NCI-H460 (cell line): Measurements from ENCODE around the gene PEBP1. TPM values are rescaled to one million over a fixed set of nuclear protein-coding genes. Genes with fewer than 3 reads are reported as not detected.

Source experiments
- DNase-seq: peaks from one replicate; pipeline ENCODE4 v3.0.0-alpha.2; 2016; ENCODE audit warnings: low read depth; ENCODE audit errors: extremely low read depth
- polyA plus RNA-seq: library from polyadenylated mRNA; depleted of rRNA; stranded (reverse); fragments of >200 nt; gene quantifications from 2 replicates; pipeline ENCODE4 v1.2.3, GENCODE V29; 2014; cell fraction: nucleus; rRNA removed
- total RNA-seq: library from RNA; depleted of rRNA; stranded (reverse); fragments of >200 nt; shearing (Covaris generic); gene quantifications from 2 replicates; pipeline ENCODE4 v1.2.3, GENCODE V29; 2014; rRNA removed

PEBP1 gene
- 86.0 and 89.5 TPM in 2 replicates for total RNA-seq
- polyA plus RNA-seq = 208 and 262 TPM in 2 replicates

DNA sequence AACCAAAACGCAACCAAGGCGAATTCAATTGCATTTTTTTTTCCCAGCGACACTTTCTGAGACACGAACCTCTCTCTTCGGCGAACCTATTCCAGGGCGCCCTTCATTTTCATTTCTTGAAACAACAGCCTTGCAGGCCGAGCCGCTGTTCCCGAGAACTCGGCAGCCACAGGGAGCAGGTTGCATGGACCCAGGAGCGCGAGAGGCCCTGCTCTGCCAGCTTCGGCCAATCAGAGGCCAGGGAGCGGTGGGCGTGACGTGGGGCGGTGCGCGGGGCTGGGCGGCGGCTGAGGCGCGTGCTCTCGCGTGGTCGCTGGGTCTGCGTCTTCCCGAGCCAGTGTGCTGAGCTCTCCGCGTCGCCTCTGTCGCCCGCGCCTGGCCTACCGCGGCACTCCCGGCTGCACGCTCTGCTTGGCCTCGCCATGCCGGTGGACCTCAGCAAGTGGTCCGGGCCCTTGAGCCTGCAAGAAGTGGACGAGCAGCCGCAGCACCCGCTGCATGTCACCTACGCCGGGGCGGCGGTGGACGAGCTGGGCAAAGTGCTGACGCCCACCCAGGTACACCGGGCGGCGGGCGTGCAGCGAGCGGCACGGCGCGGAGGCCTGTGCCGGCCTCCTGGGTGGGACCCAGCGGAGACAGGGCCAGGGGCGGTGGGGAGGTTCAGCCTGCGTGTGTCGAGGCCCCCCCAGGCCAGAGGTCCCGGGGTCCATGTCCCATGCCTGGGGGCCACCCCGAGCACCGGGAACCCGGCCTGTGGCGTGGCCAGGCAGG lies at the start of gene PEBP1:
PEBP1 (plus strand) TSS at position 337 of the 771 bp plus-strand sequence; CDS start at position 423, 86 bp downstream.
- peak; percentile 91 for DNase-seq

DNA sequence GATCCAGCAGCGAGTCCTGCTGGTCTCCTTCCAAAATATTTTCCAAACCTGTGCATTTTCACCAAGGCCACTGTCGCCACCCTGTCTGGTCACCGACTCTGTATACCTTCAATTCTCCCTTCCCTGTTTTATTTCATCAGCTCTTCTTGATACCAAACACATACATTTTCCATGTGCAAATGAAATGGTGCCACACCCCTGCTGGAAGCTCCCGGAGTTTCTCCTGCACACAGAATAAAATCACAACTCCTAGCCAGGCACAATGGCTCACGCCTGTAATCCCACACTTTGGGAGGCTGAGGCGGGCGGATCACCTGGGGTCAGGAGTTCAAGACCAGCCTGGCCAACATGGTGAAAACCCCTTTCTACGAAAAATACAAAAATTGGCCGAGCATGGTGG lies 46.1 kb upstream of the PEBP1 start:
- DNase-seq = no peak

DNA sequence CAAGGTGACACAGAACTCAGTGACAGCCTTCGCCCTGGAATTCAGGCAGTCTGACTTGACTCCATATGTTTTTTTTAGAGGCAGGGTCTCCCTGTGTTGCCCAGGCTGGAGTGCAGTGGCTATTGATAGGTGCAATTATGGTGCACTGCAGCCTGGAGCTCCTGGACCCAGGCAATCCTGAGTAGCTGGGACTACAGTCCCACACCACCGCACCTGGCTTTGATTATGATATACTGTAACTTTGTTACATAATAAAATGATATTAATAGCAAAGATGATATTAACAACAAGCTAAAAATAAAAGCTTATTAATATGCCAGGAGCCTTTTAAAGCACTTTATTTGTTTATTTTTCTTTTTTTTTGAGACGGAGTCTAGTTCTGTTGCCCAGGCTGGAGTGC lies 41.9 kb upstream of the PEBP1 start:
- no peak for DNase-seq

DNA sequence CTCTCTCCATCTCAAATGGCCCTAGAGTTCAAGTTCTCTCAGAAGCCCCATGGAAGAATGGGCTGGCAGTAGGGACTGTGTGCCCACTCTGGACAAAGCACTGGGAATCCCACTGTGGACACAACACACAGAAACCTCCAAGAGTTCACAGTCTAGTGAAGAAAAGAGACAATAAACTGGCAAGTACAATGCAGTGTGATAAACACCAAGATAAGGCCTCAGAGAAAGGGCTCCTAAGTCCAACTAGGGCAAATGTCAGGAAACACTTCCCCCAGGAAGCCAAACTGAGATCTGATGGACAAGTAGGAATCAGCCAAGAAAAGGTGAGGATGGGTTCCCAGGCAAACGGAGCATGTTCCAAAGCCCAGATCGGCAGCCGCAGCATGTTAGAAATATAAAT lies 37.5 kb upstream of the PEBP1 start:
- no peak for DNase-seq

DNA sequence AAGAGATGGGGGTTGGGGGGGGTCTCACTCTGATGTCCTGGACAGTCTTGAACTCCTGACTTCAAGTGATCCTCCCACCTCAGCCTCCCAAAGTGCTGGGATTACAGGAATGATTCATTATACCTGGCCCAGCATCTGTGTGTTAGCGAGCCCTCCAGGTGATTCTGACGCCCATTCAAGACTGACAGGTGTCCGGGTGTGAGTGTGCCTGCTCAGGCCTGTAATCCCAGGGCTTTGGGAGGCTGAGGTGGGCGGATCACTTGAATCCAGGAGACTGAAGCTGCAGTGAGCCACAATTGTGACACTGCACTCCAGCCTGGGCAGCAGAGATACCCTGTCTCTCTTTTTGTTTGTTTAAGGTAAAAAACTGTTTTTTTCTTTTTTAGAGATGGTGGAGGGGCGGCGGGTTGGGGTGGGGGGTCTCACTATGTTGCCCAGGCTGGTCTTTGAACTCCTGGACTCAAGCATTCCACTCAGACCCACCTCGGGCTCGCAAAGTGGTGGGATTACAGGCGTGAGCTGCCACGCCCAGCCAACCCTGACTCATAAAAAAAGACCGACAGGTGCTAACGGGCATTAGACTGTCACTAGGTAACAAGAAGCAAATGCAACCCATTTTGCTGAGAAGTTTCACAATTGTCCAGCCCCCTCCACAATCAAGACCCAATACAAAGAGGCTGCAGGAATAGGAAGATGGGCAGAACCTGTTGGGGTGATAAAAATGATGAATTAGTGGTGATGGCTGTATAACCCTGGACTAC lies 36.8 kb upstream of the PEBP1 start:
- no peak for DNase-seq

DNA sequence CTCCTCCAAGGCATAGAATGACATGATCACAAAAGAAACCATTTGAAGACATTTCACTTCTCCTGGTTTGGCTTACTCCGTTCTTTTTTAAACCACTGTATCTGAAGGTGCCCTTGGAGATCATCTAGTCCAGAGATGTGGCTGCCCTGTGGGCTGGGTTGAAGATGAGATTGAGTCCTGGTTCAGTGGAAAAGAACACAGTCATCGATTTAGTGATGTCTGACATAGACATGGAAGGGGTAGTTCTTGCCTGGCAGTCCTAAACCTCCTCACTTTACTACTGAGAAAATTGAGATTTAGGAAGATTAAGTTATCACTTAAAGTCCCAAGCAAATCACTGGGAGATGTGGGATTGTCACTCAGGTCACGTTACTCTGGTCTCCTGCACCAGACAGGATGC lies 34.9 kb upstream of the PEBP1 start:
- DNase-seq = no peak

DNA sequence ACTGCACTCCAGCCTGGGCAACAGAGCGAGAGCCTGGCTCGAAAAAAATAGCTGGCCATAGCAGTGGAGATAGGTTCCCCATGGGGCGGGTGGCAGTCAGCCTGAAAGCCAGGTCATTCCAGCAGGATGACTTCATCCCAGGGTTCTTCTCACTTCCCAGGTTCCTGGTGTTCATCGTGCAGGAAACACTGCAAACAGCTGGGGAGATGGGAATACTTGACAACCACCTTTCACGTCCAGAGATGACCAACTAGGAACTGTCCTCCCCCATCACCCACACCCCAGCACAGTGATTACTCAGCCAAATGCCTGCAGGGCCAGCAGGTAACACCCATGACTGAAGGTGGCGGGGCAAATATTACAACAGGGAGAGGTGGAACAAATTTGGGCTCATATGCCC lies 33.9 kb upstream of the PEBP1 start:
- DNase-seq = no peak

DNA sequence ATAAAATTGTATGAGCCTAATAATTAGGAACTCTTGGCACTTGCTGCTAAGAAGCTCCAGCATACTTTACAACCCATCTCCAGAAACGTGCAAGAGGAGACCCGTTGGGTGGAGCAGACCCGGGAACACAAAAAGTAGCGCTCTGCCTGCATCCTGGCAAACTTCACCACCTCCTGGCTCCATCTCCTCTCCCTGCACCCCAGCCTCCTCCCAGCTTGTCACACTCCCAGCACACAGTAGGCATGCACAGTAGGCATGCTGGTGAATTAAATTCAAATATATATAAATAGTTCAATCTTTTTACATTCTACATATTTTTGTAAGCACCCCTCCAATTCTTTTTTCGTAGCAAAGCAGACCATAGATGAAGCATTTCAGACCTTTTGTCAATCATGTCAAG lies 33.3 kb upstream of the PEBP1 start:
- DNase-seq = no peak

DNA sequence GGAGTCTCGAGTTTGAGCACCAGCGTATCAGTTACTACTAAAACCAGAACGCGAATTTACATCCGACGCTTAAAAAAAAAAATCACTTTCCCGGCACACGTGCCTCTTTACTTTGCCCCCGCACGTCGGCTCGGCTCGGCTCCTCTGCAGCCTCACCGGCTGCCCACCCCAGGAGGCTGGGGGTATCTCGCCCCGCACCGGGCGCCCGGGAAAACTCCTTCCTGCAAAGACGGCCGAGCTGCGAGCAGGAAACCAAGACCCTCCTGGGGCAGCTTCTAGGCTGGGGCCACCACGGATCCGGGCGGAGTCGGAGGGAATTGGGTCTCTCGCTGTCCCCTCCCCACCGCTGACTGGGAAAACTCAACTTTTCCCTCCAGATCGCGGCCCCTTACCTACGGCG lies 32.7 kb upstream of the PEBP1 start:
- DNase-seq = no peak

DNA sequence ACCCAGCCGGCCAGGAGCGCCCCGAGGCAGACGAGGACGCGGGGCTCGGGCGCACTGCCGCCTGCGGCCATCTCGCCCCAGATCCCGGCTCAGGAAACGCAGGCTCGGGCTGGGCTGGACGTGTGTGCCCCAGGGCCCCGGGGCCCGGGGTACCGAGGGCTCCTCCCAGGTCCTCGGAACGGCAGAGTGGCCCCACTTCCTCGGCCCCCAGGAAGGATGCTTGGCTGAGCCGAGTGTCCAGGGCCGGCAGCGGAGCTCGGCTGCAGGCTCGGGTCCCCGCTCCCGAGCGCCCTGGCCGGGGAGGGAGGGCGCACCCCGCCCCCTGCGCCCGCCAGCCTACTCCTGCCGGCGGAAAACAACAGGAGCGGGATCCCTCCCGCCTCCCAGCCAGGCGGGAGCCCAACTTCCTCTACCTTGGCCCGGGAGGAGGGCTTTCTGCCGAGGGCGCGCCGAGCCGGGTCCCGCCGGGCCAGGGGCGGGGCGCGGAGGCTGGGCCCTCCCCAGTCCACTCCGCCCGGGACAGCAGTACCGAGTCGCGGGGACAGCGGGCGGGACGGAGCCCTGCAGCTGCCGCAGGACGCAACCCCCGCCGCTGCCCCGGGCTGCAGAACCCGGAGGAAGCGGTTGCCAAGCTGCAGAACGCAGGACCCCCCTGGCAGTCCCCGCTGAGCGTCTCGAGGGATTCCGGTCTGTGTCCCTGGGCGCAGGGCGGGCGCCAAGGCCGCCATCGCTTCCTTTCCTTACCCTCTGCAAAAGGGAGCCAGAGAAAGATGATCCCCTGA lies 32.1 kb upstream of the PEBP1 start, which contains the start of gene VSIG10:
VSIG10 (minus strand) TSS at position 411 of the 782 bp plus-strand sequence; CDS start at position 71, 340 bp downstream.
- peak; percentile 41 for DNase-seq

DNA sequence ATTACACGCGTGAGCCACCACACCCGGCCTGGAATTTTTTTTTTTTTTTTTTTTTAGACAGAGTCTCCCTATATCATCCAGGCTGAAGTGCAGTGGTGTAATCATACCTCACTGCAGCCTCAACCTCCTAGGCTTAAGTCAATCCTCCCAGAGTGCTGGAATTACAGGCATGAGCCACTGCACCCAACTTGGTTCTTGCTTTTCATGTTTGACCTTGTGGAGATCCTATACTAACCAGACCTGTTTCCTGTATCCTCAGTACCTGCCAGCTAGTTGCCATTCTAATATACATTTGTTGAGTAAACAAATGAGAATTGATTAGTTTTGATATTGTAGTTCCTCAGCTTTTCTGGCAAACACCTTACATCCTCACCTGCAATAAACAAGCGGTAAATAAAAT lies 28.9 kb upstream of the PEBP1 start:
- no peak for DNase-seq

DNA sequence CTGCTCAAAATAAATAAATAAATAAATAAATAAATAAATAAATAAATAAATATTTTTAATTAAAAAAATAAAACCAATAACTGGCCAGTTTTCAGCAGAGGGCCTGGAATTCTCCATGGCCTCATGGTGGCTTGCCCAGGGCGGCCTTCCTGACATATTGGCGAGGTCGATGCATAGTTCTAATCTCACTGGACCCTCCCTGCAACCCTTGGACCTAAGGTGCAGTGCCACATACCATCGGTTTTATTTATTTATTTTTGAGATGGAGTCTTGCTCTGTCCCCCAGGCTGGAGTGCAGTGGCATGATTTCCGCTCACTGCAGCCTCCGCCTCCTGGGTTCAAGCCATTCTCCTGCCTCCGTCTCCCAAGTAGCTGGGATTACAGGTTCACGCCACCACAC lies 28.2 kb upstream of the PEBP1 start:
- no peak for DNase-seq

DNA sequence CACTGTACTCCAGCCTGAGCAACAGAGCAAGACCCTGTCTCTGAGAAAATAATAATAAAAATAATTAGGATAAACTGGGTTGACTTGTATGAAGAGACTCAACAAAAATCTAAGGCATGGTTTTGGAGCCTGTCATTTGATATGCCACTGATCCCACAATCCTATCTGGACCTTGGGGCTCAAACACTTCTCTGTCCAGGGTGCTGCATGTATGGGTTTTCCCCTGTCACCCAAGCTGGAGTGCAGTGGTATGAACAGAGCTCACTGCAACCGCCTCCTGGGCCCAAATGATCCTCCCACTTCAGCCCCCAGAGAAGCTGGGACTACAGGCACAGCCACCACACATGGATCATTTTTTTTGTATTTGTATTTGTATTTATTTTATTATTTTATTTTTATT lies 26.8 kb upstream of the PEBP1 start:
- no peak for DNase-seq

DNA sequence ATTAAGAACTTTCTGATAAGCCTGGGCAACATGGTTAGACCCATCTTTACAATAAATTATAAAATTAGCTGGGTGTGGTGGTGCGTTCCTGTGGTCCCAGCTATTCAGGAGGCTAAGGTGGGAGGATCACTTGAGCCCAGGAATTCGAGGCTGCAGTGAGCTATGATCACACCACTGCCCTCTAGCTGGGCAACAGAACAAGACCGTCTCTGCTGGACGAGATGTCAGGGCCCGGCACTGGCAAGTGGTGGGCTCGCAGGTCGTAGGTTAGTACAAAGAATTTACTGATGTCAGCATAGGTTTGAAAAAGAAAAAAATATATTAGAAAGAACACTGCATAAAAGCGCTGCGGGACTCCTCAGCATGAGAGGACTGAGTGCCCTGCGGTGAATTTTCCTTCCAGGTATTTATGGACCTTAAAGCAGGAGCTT lies 16.5 kb upstream of the PEBP1 start:
- DNase-seq = no peak

DNA sequence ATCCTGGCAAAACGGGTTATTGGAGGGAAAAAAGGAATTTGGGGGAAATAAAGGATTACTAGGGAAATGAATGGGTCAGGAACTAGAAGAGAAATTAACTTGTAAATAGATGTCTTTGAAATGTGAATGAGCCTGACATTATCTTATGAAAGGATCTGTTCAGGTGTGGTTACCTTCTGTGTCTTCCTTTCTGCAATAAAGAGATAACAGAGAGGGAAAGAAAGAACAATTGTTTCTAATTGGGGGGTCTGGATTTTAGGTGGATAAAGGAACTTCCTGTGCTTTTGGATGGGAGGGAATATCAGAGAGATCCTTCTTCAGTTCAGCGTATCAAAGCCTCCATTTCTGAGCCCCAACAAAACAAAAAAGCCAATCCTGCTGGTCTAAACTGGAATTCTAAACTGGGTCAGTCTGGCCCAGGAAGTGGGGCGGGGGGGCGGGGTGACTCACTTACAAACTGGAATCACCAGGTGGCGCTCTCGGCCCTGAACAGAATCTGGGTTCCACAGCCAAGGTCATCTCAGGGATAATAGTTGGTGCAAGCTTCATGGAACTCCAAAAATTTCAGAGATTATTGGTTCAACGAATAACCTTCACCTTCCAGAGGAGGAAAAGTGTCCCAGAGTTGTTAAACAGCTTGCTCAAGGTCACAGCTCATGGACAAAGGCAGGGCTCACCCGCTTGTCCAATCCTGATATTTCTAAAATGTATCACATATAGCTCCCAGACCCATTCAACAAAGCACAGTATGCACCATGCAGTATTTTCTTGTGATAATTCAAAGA lies 15.2 kb upstream of the PEBP1 start:
- DNase-seq = peak; percentile 61

DNA sequence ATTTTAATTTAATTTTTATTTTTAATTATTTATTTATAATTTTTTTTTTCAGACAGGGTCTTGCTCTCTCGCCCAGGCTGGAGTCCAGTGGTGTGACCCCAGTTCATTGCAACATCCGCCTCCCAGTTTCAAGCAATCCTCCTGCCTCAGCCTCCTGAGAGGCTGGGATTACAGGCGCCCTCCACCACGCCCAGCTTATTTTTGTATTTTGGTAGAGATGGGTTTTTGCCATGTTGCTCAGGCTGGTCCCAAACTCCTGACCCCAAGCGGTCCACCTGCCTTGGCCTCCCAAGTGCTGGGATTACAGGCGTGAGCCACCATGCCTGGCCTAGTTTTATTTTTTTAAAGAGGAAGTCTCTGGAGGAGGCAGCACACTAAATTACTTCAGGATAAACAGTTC lies 13.7 kb upstream of the PEBP1 start:
- DNase-seq = no peak

DNA sequence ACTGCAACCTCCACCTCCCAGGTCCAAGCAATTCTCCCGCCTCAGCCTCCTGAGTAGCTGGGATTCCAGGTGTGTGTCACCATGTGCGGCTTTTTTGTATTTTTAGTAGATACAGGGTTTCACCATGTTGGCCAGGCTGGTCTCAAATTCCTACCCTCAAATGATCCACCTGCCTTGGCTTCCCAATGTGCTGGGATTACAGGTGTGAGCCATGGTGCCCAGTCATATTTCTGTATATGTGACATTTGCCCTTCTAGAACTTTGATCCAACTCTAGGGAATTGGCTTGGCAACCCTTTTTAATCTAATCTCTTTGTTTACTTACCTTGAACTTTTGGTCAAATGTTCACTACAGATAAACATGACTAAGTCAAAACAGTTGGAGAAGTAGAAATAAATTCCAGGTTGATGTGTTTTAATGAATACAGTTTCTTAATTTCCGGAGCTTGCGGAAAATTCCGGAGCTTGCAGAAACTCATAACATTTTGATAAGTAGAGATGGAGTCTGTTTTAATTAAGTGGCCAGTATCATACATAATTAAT lies 11.5 kb upstream of the PEBP1 start:
- DNase-seq = no peak

DNA sequence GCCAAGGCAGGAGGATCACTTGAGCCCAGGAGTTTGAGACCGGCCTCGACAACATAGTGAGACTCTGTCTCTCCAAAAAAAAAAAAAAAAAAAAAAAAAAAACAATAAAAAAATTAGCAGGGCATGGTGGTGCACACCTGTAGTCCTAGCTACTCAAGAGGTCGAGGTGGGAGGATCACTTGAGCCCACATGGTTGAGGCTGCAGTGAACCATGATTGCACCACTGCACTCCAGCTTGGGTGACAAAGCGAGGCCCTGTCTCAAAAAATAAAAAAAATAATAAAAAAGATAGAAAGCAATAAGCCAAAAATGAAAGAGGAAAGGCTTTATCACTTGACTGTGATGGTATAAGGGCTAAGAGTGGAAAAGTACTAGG lies 10.2 kb upstream of the PEBP1 start:
- DNase-seq = no peak

DNA sequence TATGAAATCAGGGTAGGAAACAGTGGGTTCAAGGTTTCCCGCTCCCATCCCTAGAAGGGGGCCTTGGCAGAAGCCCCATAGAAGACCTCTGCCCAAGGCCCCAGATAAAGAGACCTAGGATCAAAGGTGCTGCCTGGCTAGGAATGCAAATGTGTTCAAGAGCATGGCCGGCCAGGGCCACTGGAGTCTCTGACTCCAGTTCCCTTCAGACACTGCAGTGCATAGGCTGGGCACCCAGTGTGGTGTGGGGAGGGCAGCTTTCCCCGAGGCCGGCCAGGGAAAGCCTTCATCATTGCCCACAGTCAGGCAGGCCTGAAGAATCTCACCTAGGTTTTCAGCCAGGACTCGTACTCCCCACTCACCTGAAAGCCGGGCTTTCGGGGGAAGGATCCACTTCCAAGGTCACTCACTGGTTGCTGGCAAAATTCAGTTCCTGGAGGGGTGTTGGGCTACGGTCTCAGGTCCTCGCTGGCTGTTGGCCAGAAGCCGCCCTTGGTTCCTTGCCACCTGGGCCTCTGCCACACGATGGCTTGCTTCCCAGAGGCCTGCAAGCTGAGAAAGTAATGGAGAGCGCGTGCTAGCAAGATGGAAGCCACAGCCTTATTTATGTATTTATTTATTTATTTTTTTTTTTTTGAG lies 9.7 kb upstream of the PEBP1 start:
- no peak for DNase-seq

DNA sequence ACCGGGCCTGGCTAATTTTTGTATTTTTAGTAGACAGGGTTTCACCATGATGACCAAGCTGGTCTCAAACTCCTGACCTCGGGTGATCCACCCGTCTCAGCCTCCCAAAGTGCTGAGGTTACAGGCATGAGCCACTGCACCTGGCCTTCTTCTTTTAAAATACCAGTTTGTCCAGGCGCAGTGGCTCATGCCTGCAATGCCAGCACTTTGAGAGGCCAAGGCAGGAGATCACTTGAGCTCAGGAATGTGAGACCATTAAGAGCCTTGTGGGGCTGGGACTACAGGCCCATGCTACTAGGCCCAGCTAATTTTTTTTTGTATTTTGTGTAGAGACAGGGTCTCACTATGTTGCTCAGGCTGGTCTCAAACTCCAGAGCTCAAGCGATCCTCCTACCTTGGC lies 8.1 kb upstream of the PEBP1 start:
- no peak for DNase-seq
